Measurements from ENCODE around the gene VPS13A.

GRCh38 chr9:77283991-77284390 is 106.7 kb downstream of the VPS13A start:
- TF ChIP-seq CTCF (IDR thresholded peaks at IDR 0.05): no peak
- TF ChIP-seq POLR2A (IDR thresholded peaks at IDR 0.05): no peak

Measured in adrenal gland (tissue), 5 donors.